ENCODE results near the gene CORO2A. TPM values are rescaled to one million over a fixed set of nuclear protein-coding genes. Genes with fewer than 3 reads are reported as not detected.

Gene CORO2A
- total and polyA plus RNA-seq, 2 of the 13 experiments (the other 11 are each of a cell fraction or from before 2014, with no cell fraction given) = 14.4 to 15.3 TPM

- intact Hi-C loops (cut with micrococcal nuclease; ENCODE audit: unreplicated experiment) = no loop called here
- Histone ChIP-seq H3K4me3 (replicated peaks in 1 of 3; ENCODE audit: insufficient read depth in 1 of 3, low read depth in 2 of 3, low read length in 3 of 3) (no peak overlapping the region), H3K79me2 (ENCODE audit: insufficient read depth, low read length) (peaks cover 60% of the 10 kb centered on the region), H3K9ac (ENCODE audit: insufficient read depth, low read depth, low read length) (no peak overlapping the region), H3K9me3 (ENCODE audit: low read length) (no peaks in the 10 kb centered on the region), H3K4me2 (ENCODE audit: low read depth, low read length) (no peak overlapping the region), H4K20me1 (ENCODE audit: insufficient read depth, low read length) (no peaks in the 10 kb centered on the region), H3K27ac (ENCODE audit: extremely low read length, insufficient read depth, low read length) (no peak overlapping the region), H3K36me3 (replicated peaks in 1 of 2; ENCODE audit: control insufficient read depth in 1 of 2, insufficient read depth in 2 of 2, low read length in 2 of 2) (peaks cover 0 to 1% of the 10 kb centered on the region in 2 experiments; a peak in 1 of 5 replicates), H2AFZ (ENCODE audit: low read length) (no peak overlapping the region), H3K27me3 (ENCODE audit: control insufficient read depth in 1 of 2, insufficient read depth in 2 of 2, low read length in 2 of 2) (no peaks in the 10 kb centered on the region), H3K4me1 (ENCODE audit: insufficient read depth, low read length) (peaks cover 64% of the 10 kb centered on the region)
- DNase-seq (ENCODE audit: low spot score) (no peak), FAIRE-seq (no peak), ATAC-seq (no peak)
- in situ Hi-C loops (cut with HindIII; ENCODE audit: extremely low pct_ligation_motif_present, low pct_unique_long_range_greater_than_20kb) = no loop called here
- POLR2A ChIA-PET = no interaction called here
- BruUV-seq (replicated peaks) = no TSS peak
- TF ChIP-seq BRD4 (CRISPR knock-in tag; IDR thresholded peaks at IDR 0.05) = no peak
- TF ChIP-seq ZNF629 (CRISPR knock-in tag; conservative IDR thresholded peaks at IDR 0.05) = 0 out of 2 replicates have a peak, but pooled peaks have one; percentile 9
- CTCF ChIA-PET (ENCODE audit: low intra/inter-chr PET ratio, low total read pairs) = no interaction called here
- 93% methylated on average over 6 of the region's 6 CpGs for WGBS (ENCODE audit: low lambda C conversion rate)
These were observed 7.3 kb downstream of the CORO2A start for GRCh38 chr9:98185021-98185567.

- no peak for FAIRE-seq
- no peak for TF ChIP-seq ZNF777 (CRISPR knock-in tag; IDR thresholded peaks at IDR 0.05)
- no peak for TF ChIP-seq ZNF232 (CRISPR knock-in tag; IDR thresholded peaks at IDR 0.05; ENCODE audit: borderline replicate concordance)
- no peak for DNase-seq (ENCODE audit: low spot score)
- H3K27ac ChIP-seq (ENCODE audit: extremely low read length, insufficient read depth, low read length) = no peak overlapping the region
- no peak overlapping the region for H3K4me3 ChIP-seq (replicated peaks in 1 of 3; ENCODE audit: insufficient read depth in 1 of 3, low read depth in 2 of 3, low read length in 3 of 3)
- ChIA-PET POLR2A (no interaction called here), CTCF (ENCODE audit: low intra/inter-chr PET ratio, low total read pairs) (no interaction called here)
- over 99% methylated on average over 6 of the region's 6 CpGs for WGBS (ENCODE audit: low lambda C conversion rate)
- peaks cover 60% of the 10 kb centered on the region for H3K4me1 ChIP-seq (ENCODE audit: insufficient read depth, low read length)
- H3K9me3 ChIP-seq (ENCODE audit: low read length) = no peaks in the 10 kb centered on the region
- no TSS peak for BruUV-seq (replicated peaks)
- H3K27me3 ChIP-seq (ENCODE audit: control insufficient read depth in 1 of 2, insufficient read depth in 2 of 2, low read length in 2 of 2) = no peaks in the 10 kb centered on the region
- peaks cover 0 to 1% of the 10 kb centered on the region in 2 experiments; a peak in 1 of 5 replicates for H3K36me3 ChIP-seq (replicated peaks in 1 of 2; ENCODE audit: control insufficient read depth in 1 of 2, insufficient read depth in 2 of 2, low read length in 2 of 2)
- H4K20me1 ChIP-seq (ENCODE audit: insufficient read depth, low read length) = no peaks in the 10 kb centered on the region
- no peak overlapping the region for H2AFZ ChIP-seq (ENCODE audit: low read length)
- H3K9ac ChIP-seq (ENCODE audit: insufficient read depth, low read depth, low read length) = no peak overlapping the region
- ATAC-seq = no peak
- H3K79me2 ChIP-seq (ENCODE audit: insufficient read depth, low read length) = peaks cover 61% of the 10 kb centered on the region
- in situ Hi-C loops (cut with HindIII; ENCODE audit: extremely low pct_ligation_motif_present, low pct_unique_long_range_greater_than_20kb) = no loop called here
- no peak overlapping the region for H3K4me2 ChIP-seq (ENCODE audit: low read depth, low read length)
- intact Hi-C loops (cut with micrococcal nuclease; ENCODE audit: unreplicated experiment) = no loop called here
These were observed 8.1 kb downstream of the CORO2A start for GRCh38 chr9:98184326-98184725.

All from HepG2 (cell line).